Mesenteric fat pad (tissue), 1 donor: ENCODE data around the gene IL12RB2. TPM values are rescaled to one million over a fixed set of nuclear protein-coding genes. Genes with fewer than 3 reads are reported as not detected.
"Not testable (repeated sequence)": the region's sequence is repeated elsewhere in the genome, so short reads cannot be mapped to it uniquely, and the experiment has no call there.

Source experiments
- DNase-seq: peaks from one replicate; pipeline ENCODE4 v3.0.0-alpha.2; 2020; ENCODE audit warnings: low spot score
- total RNA-seq: library from RNA; stranded (reverse); fragmentation: NEBNext Ultra II Directional; extraction: Animal tissue kit (Norgen Biotek cat#: 25700); gene quantifications from one replicate; pipeline ENCODE4 v1.2.1, GENCODE V29; 2021
- donor health status: DM: yes; HTN: yes; CAD: no.

Gene IL12RB2
- total RNA-seq, 1 donor from 2014 or later = 3.4 TPM

DNA sequence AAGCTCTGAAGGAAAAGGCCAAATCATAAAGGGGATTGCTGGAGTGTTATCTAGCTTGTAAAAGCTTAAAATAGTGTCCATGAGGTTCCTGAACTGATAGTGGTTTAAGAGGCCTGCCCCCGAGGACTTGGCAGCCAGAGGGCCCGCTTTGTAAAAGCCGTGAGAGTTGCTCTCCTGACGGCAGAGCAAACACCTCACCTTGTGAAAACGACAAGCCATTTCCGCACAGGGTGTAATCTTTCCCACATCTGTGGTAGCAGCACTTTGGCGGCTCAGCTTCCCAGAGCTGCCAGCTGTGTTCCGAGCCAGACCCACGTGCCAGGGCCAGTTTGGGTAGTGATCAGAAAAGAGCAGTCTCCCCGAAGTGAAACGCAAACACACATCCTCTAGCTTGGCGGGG lies 85.6 kb downstream of the IL12RB2 start:
- DNase-seq = no peak

- DNase-seq = no peak
Observed at GRCh38 chr1:67393737-67394136, 86.1 kb downstream of the IL12RB2 start.

DNA sequence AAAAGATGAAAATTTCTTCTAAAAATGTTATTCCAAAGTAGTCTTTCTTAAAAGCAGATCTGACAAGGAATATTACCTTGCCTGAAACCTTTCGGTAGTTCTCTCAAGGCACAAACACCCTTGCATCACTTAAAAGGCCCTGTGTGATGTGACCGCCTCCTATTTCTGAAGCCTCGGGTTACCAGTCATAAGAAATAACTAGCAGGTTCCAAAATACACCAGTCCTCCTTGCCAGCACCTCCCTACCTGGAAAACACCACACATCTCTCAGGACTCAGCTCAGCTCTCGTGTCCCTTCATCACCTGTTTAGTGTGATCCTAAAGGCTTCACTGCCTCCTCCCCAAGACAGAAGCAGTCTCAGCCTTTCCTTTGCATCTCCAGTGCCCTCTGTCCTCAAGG lies 86.9 kb downstream of the IL12RB2 start:
- no peak for DNase-seq

GRCh38 chr1:67399199-67399993 lies 91.7 kb downstream of the IL12RB2 start:
- no peak for DNase-seq

DNA sequence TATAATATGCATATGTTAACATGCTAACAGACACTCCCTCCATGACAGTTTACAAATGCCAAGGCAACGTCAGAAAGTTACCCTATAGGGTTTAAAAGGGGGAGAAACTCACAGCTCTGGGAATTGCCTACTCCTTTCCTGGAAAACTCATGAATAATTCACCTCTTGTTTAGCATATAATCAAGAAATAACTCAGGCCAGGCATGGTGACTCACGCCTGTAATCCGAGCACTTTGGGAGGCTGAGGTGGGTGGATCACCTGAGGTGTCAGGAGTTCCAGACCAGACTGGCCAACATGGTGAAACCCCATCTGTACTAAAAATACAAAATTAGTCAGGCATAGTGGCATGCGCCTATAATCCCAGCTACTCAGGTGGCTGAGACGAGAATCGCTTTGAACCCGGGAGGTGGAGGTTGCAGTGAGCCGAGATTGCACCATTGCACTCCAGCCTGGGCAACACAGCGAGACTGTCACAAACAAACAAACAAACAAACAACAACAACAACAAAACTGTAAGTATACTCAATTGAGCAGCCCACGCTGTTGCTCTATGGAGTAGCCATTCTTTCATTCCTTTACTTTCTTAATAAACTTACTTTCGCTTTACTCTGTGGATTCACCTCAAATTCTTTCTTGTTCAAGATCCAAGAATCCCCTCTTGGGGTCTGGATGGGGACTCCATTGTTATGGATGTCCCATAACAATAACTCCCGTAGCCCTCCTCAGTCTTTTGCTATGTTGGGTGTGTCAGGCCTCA lies 92.5 kb downstream of the IL12RB2 start:
- not testable (repeated sequence) for DNase-seq

- no peak for DNase-seq
Observed at GRCh38 chr1:67401443-67401842, 93.8 kb downstream of the IL12RB2 start.

- no peak for DNase-seq
Observed at GRCh38 chr1:67404212-67404620, 96.5 kb downstream of the IL12RB2 start.

DNA sequence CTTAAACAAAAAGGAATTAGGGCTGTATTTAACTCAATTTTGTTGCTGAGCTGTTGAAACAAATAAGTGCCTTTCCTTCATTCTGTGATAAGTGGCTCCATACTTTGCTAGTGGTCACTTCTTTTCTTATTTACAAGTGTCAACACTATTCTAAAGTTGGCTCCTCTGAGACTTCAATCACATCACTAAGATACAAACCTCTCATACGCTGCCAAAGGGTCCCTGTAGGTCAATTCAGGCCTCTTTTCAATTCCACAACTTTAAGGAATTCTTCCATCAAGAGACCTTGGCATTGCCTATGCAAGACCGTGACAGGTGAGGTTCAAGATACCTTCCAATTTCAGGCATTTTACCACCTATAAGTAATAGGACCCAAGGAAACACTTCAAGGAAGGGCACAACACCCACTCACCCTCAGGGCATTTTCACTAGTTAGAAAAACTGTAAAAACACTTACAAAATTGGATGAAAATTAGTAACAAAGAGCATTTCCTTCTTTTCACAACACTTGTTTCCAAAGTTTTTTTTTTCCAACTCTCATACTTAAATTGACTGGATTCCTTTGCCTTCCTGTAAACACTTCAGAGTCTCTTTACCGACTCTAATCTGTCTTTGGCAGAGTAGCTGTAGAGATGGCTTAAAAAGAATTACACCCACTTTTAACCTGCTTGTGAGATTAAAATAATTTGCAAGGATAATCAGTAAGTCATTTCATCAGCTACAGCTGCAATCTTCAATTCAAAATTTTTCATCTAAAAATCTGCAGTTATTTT lies 98.0 kb downstream of the IL12RB2 start:
- no peak for DNase-seq

DNA sequence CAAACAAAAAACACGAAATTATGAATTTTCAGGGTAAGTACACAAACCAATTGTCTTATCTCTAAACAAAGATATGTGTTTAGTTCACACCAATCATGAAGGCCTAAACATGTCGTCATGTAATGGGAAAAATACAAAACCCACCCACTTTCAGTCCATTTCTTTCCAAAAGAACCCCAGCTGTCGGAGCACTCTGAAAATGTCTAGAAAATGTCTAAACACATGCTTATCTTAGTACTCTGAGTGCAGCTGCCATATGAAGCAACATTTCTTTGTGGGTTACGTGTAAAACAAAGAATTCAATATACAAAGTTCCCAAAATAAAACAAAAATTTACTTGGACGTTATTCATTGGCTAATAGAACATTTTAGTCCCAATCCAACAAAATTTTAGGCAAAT lies 99.8 kb downstream of the IL12RB2 start:
- DNase-seq = no peak

GRCh38 chr1:67408148-67408547 lies 100.5 kb downstream of the IL12RB2 start:
- DNase-seq = no peak

DNA sequence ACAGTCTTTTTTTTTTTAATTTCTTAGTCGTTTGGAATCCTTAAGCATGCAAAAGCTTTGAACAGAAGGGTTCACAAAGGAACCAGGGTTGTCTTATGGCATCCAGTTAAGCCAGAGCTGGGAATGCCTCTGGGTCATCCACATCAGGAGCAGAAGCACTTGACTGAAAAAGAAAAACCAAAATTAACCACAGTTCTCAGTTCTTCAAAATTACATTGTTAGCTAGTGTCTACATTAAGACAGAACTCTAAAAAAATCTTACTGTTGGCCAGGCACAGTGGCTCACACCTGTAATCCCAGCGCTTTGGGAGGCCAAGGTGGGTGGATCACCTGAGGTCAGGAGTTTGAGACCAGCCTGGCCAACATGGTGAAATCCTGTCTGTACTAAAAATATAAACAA lies 105.4 kb downstream of the IL12RB2 start:
- DNase-seq = not testable (repeated sequence)

- DNase-seq = no peak
Observed at GRCh38 chr1:67414574-67414973, 106.9 kb downstream of the IL12RB2 start.

DNA sequence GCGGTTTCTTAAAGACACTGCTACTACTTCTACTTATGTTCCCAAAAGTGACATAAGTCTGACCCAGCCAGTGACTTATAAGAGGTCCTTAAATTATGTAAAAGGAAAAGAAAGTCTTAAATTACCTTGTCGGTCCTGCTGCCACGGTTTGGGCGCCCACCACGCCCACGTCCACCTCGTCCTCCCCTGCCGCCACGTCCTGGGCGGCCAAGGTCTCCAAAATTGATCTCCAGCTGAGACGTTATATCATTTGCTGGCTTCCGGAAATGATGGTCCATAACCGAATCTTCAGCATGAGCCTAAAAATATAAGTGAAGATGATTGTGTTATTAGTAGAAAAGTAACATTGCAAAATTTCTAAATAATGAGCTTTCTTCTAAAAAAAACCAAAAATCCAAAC lies 107.4 kb downstream of the IL12RB2 start:
- DNase-seq = no peak

DNA sequence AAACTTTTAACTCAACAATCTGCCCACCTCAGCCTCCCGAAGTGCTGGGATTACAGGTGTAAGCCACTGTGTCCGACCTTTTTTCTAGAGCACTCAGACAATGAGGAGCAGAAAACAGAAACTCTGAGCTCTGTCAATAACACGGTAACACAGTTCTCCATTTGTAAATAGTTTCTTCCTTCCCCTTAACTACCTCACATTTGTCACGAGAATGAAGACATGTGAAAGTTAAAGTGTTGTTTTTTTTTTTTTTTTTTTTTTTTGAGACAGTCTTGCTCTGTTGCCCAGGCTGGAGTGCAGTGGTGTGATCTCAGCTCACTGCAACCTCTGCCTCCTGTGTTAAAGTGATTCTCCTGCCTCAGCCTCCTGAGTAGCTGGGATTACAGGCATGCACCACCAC lies 110.1 kb downstream of the IL12RB2 start:
- DNase-seq = not testable (repeated sequence)

- DNase-seq = no peak
Observed at GRCh38 chr1:67418839-67419586, 111.3 kb downstream of the IL12RB2 start.

GRCh38 chr1:67420835-67421492 lies 113.3 kb downstream of the IL12RB2 start:
- no peak for DNase-seq

DNA sequence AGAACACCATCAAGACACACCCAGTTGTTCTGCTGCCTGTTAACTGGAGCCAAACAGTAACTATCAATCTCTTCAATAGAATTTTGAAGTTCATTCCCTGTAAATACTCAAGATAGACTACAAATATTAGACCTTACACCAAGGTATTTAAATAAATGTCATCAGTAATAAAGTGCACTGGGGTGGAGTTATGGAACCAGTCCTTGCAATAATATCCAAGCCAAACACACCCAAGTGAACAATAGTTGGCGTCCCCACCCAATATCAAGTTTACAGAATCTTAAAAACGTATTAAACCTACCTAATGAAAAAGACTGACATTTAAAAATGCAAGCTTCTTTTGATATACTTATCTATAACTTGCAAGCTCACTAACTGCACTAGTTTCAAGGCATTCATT lies 119.8 kb downstream of the IL12RB2 start:
- DNase-seq = no peak

- DNase-seq = no peak
Observed at GRCh38 chr1:67427947-67428346, 120.3 kb downstream of the IL12RB2 start.

GRCh38 chr1:67429011-67429527 lies 121.4 kb downstream of the IL12RB2 start:
- no peak for DNase-seq
